Left hindlimb (tissue), 1 donor: ENCODE measurements around the gene LIN54.

Source experiments
- DNase-seq: peaks from one replicate; pipeline ENCODE4 v3.0.0-alpha.2; 2018

LIN54 gene

DNA sequence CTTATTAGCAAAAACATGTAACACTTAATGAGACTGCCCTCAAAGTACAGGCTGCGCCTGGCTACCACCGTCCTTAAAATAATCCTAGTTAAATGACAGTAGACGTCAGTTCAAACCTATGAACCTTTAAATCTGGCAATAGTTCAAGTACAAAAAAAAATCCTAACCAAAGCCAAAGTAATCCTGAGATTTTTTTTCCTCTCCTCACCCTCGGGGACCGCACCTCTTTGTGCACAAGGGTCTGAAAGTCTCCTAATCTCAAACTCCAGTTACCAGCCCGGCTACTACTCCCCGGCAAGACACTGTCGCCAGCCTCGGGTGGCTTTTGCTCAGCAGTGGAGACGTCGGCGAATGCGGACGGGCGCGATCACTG, 120.1 kb downstream of the LIN54 start:
- DNase-seq, result no peak

DNA sequence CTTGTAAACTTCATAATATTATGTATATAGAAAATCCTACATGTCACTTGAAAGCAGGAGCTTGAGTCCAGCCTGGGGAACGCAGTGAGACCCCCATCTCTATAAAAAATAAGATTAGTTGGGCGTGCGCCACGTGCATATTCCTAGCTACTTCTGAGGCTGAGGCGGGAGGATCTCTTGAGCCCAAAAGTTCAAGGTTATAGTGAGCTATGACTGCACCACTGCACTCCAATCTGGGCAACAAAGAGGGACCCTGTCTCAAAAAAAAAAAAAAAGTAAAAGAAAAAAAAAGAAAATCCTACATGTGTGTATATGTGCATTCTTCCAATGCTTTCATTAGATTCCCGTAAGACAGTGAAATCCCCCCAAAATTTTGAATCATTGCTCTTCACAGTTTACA, 121.3 kb downstream of the LIN54 start:
- DNase-seq, result no peak

DNA sequence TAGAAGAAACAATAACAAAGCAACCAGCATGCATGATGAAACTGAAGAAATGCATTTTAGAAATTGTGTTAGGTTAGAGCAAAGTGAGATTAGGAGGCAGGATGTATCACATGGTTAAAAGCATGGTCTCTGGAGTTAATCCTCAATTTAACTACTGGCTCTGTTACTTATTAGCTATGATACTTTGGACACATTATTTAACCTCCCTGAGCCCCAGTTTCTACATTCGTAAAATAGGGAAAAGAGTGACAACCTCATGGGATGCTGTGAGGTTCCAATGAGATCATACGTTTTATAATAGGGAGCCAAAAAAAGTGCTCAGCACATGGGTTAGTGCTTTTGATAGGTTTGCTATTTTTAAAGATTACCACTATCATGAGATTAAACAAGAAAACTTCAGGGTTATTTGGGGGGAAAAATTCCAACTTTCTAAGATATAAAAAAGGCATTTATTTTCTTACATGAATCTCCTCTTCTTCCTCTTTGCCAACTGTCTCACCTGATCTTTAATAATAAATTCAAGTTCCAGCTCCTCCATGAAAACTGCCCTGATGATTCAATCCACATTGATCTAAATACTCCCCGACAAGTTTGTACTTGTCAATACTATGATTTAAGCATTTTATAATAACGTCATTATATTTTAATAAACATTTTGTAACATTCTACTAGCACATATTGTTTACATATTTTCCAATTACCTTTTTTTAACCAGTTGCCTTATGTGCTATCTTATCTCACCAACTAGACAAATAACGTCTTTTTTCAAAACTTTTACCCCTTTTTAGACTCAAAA, 124.3 kb downstream of the LIN54 start:
- DNase-seq, result no peak

DNA sequence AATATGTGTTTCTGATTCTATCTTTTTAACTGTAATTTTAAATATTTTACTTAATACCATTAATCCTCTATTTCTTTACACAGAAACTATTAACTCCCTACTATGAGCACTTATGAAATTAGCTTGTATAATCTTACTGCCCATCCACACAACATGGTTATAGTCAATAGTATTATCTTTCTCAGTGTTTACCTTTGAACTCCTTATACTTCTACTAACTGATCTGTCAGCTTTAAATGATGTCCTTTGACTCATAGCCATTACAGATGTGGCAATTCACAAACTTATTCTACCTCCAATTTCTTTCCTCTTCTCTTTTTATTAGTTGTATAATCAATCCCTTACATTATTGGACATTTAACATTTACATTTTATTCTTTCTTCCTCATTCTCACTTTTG, 125.2 kb downstream of the LIN54 start:
- DNase-seq, result no peak
